HL-60 (cell line): Measurements from ENCODE around the gene WLS.

ENCODE experiments used
- DNase-seq, 2 experiments: peaks; one replicate each; pipeline ENCODE4 v3.0.0-alpha.2; 2010 to 2020; ENCODE audit warnings: low read depth in 1 of 2, low spot score in 1 of 2
- H3K27ac ChIP-seq: fragments of 250-450 bp; sonication (Bioruptor Pico); replicated peaks from 2 replicates; pipeline ENCODE4 v1.5.1; 2020; ENCODE audit warnings: mild to moderate bottlenecking, moderate library complexity
- H3K27me3 ChIP-seq: fragments of 250-450 bp; sonication (Bioruptor Pico); 2 replicates; pipeline ENCODE4 v1.5.1; 2021; ENCODE audit warnings: mild to moderate bottlenecking, moderate library complexity; ENCODE audit not compliant: insufficient read depth, poor library complexity, severe bottlenecking
- H3K4me3 ChIP-seq: replicated peaks from 2 replicates; pipeline ENCODE4 v1.5.1; 2011; ENCODE audit warnings: mild to moderate bottlenecking, control low read depth, low read length; ENCODE audit not compliant: insufficient read depth
- CTCF ChIP-seq: IDR thresholded peaks from one replicate; pipeline ENCODE4 v1.5.1; 2011; ENCODE audit warnings: low read length, control low read depth, inconsistent platforms; ENCODE audit not compliant: insufficient read depth
- GABPA ChIP-seq: IDR thresholded peaks from 2 replicates; pipeline ENCODE4 v1.6.1; 2012; ENCODE audit warnings: low read depth
- POLR2AphosphoS5 ChIP-seq: IDR thresholded peaks from 2 replicates; pipeline ENCODE4 v1.6.1; 2012; ENCODE audit warnings: low read depth
- REST ChIP-seq: IDR thresholded peaks from 2 replicates; pipeline ENCODE4 v1.6.1; 2012; ENCODE audit warnings: low read depth; ENCODE audit not compliant: insufficient replicate concordance
- SPI1 ChIP-seq: IDR thresholded peaks from 2 replicates; pipeline ENCODE4 v1.6.1; 2012; ENCODE audit warnings: low read depth, mild to moderate bottlenecking, borderline replicate concordance
- long read RNA-seq: library from polyadenylated mRNA; unstranded; transcript quantifications from one replicate; pipeline ENCODE4 v2.0.0, GENCODE V29; 2020

Gene WLS
- long read RNA-seq: 0 reads

GRCh38 chr1:68232289-68233148 is at the start of gene WLS:
Gene WLS, minus strand, starts transcription at chr1:68232523. Its CDS starts 224 bp downstream, at chr1:68232299.
- H3K4me3 ChIP-seq: peak within 1 kb of the TSS; percentile 27
- peak; percentile 8 to 17 for DNase-seq
- peaks cover 43% of the 10 kb centered on the region for H3K27me3 ChIP-seq

GRCh38 chr1:68280286-68280685 is 48.0 kb upstream of the WLS start:
- Histone ChIP-seq H3K27ac (no peak overlapping the region), H3K4me3 (no peak overlapping the region), H3K27me3 (no peaks in the 10 kb centered on the region)
- TF ChIP-seq POLR2AphosphoS5 (no peak), GABPA (no peak), SPI1 (no peak), REST (no peak), CTCF (no peak)
- DNase-seq: no peak

More at GRCh38 chr1:68232289-68233148, at the start of gene WLS:
- H3K27ac ChIP-seq: no peak within 1 kb of the TSS
- TF ChIP-seq POLR2AphosphoS5: no peak
- TF ChIP-seq GABPA: no peak
- no peak for TF ChIP-seq REST
- TF ChIP-seq SPI1: no peak
- no peak for TF ChIP-seq CTCF

GRCh38 chr1:68279846-68280245 is 47.5 kb upstream of the WLS start:
- no peak for TF ChIP-seq CTCF
- no peak for TF ChIP-seq GABPA
- TF ChIP-seq SPI1: no peak
- TF ChIP-seq POLR2AphosphoS5: no peak
- no peak for TF ChIP-seq REST
- no peak for DNase-seq
- Histone ChIP-seq H3K27ac (no peak overlapping the region), H3K4me3 (no peak overlapping the region), H3K27me3 (no peaks in the 10 kb centered on the region)
